Measurements from ENCODE around the gene AHI1.
A peak's percentile ranks its signal among the peaks of the same experiment; 100 is the strongest.

AHI1 gene

DNA sequence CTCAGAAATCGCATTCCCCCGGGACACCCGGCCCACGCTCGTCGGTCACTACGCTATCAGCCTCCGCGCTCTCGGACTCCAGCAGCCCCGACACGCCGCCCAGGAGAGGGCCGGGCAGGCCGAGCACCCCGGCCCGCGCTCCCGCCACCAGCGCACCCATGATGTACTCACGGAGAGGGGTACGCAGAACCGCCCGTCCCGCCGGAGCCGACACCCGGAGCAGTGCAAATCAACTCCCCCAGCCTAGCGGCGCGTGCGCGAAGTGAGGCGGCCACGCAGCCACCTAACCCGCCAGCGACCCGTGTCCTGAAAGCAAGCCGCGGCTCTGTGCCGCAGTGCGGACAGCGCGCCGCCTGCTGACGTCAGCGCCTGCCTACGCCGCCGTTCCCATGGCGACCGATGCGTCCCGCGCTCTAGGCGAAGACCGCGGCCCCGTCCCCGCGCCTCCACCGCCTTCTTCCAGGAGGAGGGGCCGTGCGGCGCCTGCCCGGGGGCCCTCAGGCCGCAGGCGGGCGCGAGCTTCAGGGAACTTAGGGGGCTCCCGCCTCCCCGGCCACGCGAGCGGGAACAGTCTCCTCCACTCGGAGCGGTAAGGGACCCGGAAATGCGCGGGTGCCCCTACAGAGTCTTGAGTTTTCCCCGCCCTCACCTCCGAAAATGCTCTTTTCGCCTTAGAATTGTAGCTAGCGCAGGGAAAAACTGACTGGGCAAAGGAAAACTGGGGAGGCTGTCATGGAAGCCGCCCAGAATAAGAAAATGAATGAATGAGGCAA is at the start of gene AHI1:
Gene AHI1 (minus strand): TSS at position 329 of the 773 bp plus-strand sequence. CDS start 5,503 bp downstream, outside the sequence.
- peak within 1 kb of the TSS; percentile 66 for H3K4me3 ChIP-seq (ENCODE audit: low read depth, low read length)
- DNase-seq (ENCODE audit: low read depth) = peak; percentile 94
- TF ChIP-seq MYC (IDR thresholded peaks at IDR 0.05; ENCODE audit: low read depth, low read length) (peak; percentile 68), POLR2A (IDR thresholded peaks at IDR 0.05; ENCODE audit: extremely low read depth, insufficient read length) (peak; percentile 78)
- TF ChIP-seq, protein P1, sequence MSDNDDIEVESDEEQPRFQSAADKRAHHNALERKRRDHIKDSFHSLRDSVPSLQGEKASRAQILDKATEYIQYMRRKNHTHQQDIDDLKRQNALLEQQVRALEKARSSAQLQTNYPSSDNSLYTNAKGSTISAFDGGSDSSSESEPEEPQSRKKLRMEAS (IDR thresholded peaks at IDR 0.05; ENCODE audit: low read depth, low read length) = peak; percentile 68
- TF ChIP-seq, protein P2, sequence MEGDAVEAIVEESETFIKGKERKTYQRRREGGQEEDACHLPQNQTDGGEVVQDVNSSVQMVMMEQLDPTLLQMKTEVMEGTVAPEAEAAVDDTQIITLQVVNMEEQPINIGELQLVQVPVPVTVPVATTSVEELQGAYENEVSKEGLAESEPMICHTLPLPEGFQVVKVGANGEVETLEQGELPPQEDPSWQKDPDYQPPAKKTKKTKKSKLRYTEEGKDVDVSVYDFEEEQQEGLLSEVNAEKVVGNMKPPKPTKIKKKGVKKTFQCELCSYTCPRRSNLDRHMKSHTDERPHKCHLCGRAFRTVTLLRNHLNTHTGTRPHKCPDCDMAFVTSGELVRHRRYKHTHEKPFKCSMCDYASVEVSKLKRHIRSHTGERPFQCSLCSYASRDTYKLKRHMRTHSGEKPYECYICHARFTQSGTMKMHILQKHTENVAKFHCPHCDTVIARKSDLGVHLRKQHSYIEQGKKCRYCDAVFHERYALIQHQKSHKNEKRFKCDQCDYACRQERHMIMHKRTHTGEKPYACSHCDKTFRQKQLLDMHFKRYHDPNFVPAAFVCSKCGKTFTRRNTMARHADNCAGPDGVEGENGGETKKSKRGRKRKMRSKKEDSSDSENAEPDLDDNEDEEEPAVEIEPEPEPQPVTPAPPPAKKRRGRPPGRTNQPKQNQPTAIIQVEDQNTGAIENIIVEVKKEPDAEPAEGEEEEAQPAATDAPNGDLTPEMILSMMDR (IDR thresholded peaks at IDR 0.05; ENCODE audit: low read depth, low read length) = no peak

DNA sequence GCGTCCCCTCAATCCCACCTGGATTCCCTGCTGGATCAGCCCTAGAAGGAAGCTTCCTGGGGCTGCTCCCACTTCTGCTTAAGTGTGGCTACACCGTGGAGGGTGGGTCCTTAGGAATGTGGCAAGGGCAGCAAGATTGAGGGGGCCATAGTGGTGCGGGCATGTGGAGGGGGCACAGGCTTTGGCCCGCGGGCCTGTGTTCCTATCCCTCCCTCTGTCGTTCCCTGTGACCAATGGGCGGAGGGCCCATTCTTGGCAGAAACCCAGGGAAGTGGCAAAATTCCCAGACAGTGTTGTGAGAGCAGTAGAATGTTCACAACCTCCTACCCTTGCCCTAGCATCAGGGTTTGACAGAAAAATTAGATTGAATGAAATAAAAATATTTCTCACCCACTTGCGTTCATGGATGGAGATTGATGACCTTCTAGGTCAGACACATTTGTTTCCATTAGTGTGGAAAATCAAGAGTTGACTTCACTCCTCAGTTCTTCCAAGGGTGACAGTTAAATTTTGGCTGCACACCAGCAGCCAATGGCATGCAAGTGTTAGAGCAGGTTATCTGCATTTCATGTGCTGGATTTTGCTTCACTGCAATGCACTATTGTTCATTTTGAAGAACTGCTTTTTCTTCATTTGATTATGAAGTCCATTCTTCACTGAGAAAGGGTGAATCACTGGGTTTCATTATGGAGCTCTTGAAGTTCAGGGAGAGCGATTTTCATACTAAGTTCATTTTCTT is 49.3 kb upstream of the AHI1 start:
- TF ChIP-seq, protein P1 (IDR thresholded peaks at IDR 0.05; ENCODE audit: low read depth, low read length) = no peak
- TF ChIP-seq, protein P2 (IDR thresholded peaks at IDR 0.05; ENCODE audit: low read depth, low read length) = no peak
- TF ChIP-seq POLR2A (IDR thresholded peaks at IDR 0.05; ENCODE audit: extremely low read depth, insufficient read length) (no peak), MYC (IDR thresholded peaks at IDR 0.05; ENCODE audit: low read depth, low read length) (no peak)
- no peak overlapping the region for H3K4me3 ChIP-seq (ENCODE audit: low read depth, low read length)
- no peak for DNase-seq (ENCODE audit: low read depth)

DNA sequence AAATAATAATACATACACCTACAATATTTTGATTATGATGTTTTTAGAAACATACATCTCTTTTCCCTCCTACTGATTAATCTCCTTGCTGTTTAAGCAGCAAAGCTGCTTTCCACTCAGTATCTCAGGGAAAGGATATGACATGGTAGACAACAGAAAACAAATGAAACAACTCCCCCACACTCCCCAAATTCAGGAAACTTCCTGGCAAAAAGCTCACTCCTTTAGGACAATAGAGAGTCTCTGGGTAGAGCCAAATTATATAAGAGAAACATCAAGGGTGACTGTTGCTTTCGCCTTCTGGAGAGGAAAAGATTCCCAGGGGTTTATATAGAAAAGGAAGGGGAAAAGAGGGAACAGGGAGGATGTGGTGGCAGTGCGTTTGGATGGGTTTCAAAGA is 48.7 kb upstream of the AHI1 start:
- TF ChIP-seq MYC (IDR thresholded peaks at IDR 0.05; ENCODE audit: low read depth, low read length) = no peak
- DNase-seq (ENCODE audit: low read depth) = no peak
- H3K4me3 ChIP-seq (ENCODE audit: low read depth, low read length) = no peak overlapping the region

DNA sequence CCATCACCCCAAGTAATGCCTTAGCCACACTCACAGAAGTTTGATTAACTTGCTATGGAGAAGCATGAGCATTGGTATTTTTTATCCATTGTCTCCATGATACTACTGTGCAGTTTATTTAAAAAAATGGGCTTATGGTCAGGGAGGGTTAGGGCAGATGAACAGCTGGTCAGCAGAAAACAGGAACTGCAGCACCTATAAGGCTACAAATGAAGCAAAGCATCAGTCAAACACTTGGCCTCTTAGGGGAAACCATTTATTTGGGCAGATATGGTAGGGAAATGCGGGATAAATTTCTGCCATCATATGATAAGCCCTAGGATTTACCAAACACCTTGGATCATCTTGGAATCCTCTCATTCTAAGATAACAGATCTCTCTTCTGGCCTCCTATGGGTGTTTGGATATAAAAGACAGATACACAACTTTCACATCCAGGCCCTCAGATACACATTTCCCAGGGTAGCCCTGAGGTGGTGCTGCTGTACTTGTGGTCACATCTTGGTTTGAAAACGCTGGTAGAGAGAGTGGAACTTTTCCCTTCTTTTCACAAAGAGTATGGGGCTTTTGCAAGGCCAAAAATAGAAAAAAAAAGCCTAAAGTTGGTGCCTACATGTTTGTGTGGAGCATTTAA is 42.8 kb upstream of the AHI1 start:
- no peak overlapping the region for H3K4me3 ChIP-seq (ENCODE audit: low read depth, low read length)
- DNase-seq (ENCODE audit: low read depth) = no peak
- TF ChIP-seq, protein P2 (IDR thresholded peaks at IDR 0.05; ENCODE audit: low read depth, low read length) = peak; percentile 3
- TF ChIP-seq MYC (IDR thresholded peaks at IDR 0.05; ENCODE audit: low read depth, low read length) (no peak), POLR2A (IDR thresholded peaks at IDR 0.05; ENCODE audit: extremely low read depth, insufficient read length) (no peak)
- TF ChIP-seq, protein P1 (IDR thresholded peaks at IDR 0.05; ENCODE audit: low read depth, low read length) = no peak

DNA sequence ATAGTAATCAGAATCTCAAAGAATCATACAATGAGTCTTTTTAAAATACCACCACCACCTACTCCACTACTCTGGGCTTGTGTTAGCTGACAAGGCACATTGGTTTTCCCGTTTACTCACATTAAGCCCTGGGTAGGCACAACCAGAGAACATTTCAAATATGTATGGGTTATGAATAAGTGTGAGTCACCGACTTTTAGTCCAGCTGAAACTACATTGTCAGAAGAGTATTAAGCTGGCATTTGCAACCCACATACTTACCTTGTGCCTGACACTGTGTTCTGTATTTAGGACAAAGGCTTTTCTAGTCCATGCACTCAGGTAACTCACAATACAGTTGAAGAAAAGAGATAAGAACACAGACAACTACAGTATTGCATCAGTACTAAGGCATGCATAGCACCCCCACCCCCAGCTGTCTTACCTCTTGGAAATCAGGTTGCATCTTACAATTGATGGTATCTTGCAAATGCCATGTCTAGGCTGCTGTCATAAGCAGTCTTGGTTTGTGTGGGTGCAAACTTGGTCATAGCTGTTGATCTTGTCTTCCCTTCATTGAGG is 40.3 kb upstream of the AHI1 start:
- TF ChIP-seq, protein P2 (IDR thresholded peaks at IDR 0.05; ENCODE audit: low read depth, low read length) = no peak
- TF ChIP-seq, protein P1 (IDR thresholded peaks at IDR 0.05; ENCODE audit: low read depth, low read length) = no peak
- TF ChIP-seq POLR2A (IDR thresholded peaks at IDR 0.05; ENCODE audit: extremely low read depth, insufficient read length) (no peak), MYC (IDR thresholded peaks at IDR 0.05; ENCODE audit: low read depth, low read length) (no peak)
- DNase-seq (ENCODE audit: low read depth) = no peak
- H3K4me3 ChIP-seq (ENCODE audit: low read depth, low read length) = no peak overlapping the region
